Stimulated activated CD4-positive, alpha-beta T cell treated with anti-CD3 and anti-CD28 coated beads, TNF-alpha, amount 100 ng/mL, for 48 hours (primary cell): ENCODE data around the gene CLRN1.

Experiments
- DNase-seq, 3 donors: peaks; one replicate each; pipeline ENCODE4 v3.0.0-alpha.2; 2020; ENCODE audit warnings: low read depth in 3 of 3

CLRN1 gene

DNA sequence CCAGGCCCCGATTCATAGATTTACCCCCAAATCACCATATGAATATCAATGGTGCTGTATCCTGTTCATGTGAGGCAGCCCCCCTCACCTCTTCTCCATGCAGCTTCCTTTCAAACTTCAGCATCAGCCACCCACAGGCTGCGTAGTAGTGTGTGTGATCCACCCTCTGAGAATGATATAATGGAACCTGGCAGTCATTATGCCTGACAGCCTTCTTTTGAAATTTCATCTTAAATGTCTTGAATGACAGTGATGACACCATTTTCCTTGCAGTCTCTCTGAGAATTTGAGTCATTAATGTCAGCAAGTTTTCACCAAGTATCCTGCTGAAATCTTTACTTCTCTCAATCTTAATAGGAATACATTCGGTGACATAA is 3.5 kb upstream of the CLRN1 start:
- peak in 1 of 3 donors; percentile 8 for DNase-seq

DNA sequence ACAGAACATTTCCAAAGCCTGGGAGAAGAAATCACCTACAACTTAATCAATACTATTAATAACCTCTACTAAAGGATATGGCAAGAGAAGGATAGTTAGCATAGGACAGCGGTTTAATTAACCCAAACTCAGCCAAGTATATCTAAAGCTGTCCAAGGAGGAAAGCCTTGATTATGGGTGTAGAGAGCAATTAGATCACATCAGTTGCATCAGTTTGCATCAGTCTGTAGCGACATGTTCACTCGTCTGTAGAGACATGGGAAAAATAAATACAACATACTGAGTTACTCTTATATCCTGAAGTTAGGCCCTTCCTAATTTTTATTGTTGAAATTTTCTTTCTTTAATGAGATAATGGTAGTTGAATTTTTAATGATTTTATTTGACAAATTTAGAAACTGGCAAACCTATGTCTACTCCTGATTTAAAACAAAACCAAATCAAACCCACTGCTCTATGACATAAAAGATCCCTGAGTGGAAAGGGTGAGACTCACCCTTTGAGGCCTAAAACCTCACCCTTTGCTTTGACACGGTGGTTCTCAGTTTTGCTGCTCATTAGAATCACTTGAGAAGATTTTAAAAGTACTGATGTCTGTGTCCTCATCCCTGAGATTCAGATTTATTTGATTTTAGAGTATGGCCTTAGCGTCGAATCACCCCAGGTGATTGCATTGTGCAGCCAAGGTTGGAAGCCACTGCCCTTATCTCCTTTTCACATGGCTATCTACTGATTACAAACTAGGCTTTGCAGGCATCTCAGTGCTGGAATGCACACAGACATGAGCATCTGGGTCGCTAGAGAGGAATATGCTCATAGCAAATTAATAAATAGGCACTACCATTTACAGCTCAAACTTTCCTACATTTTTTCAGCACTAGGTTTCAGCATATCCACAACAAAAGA is 2.8 kb upstream of the CLRN1 start:
- no peak for DNase-seq

GRCh38 chr3:150970665-150971324 is 1.7 kb downstream of the CLRN1 start:
- no peak for DNase-seq

DNA sequence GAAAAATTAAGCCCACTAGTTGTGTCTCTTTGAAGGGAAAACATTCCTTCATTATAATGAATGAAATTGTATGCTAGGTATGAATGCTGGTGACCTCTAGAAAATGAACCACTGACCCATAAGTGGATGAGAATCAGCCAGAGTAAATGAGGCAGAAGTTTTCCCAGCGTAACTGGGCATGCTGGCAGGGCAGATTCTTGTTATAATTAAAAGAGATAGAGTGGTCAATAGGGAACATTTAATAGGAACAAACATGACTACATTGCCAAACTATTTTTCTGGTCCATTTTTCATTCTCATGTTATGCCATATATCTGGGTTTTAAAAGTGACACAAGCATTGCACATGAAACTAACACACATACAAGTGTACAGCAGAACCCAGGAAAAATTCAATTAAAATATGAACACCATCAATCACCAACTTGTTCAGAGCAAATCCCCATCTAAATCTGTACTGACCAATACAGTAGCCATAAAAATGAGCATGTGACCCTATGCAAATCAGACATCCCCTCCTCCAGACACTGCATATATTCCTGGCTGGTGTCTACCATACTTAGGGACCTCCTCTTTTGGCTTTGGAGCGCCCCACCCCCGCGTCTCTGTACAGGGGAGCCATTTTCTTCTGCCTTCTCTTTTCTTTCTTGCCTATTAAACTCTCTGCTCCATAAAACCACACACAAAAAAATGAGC is 4.0 kb downstream of the CLRN1 start:
- DNase-seq = no peak

DNA sequence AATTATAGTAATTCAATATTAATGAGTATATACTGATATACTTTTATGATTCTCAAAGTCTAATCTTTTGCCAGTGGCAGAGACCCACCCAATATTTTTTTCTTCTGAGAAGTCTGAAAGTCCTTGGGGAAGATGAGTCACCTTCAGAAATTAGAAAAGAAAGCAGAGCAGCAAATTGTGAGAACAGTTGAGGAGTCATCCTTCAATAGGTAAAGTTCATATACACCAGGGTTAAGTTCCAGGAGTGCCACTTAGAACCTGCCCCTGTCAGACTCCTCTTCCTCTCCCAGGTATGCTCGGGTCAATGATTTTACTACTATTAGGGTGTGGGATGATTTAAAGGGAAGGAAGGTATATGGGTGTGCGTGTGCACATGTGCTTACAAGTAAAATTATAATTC is 7.1 kb downstream of the CLRN1 start:
- no peak for DNase-seq

DNA sequence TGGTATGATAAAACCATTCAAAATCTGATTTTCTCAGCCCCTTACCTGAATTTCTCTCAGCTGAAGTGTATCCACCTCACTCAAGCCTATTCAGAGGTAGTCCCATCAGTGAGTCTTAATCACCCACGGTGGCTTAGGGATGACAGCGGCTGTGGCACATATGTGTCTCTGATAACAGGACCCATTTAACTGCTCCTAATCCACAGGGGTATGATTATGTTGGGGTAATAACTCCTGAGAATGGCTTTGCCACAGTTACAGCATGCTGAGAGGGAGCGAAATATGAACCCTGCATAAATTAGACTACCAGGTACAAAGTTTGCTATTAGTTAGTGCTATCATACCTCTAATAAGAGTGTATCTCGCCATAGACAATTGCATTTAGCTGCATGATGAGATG is 10.6 kb downstream of the CLRN1 start:
- no peak for DNase-seq

- DNase-seq = no peak
Observed at GRCh38 chr3:150960708-150961684, 11.5 kb downstream of the CLRN1 start.

- DNase-seq = no peak
Observed at GRCh38 chr3:150958683-150959082, 13.8 kb downstream of the CLRN1 start.

DNA sequence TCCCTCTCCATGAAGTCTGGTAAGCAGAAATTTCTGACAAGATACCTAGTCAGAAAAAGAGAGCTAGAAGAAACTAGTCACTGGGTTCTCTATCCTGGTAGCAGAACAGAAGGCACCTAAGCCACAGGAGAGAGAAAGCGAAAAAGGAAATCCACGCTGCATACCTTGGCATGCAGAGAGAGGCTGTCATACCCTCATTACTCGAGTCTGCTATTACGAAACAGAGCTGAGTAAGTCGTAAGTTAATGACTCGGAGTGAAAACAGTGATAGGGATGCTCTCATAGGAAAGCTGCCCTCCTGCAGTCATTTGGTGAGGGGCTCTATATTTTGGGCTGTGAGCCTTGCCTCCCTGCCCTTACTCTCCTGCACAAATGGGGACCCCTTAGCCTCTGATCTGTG is 16.2 kb downstream of the CLRN1 start:
- DNase-seq = no peak

DNA sequence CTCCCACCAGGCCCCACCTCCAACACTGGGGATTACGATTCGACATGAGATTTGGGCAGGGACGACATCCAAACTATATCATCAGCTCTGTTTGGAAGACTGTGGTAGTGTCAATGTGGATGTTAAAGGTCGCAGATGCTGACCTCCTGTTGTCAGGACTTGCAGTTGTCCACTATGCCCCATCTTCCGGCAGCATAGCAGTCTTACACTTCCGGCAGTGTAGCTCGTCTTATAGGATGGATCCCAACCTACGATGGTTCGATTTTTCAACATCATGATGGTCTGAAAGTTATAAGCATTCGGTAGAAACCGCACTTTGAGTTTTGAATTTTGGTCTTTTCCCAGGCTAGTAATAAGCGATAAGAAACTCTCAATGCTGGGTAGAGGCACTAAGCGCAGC is 20.6 kb downstream of the CLRN1 start:
- DNase-seq = no peak

GRCh38 chr3:150945226-150946032 is 27.1 kb downstream of the CLRN1 start:
- no peak for DNase-seq

DNA sequence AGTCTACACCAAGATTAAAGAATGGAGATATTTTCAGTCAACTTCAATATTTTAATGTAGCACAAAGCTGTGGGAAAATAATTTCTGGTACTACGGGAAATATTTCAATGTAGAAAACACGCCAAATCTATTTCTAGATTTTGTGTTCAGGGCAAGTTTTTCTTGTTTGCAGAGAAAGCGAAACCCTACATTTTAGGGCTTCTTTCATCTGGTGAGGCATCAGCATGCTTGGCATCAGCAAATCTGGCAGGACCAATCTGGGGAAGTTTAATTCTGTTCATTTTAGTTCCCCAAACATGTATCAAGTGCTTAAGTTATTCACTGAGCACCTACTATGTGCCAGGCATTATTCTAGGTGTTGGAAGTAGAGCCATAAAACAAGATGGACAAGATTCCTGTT is 30.3 kb downstream of the CLRN1 start:
- no peak for DNase-seq

GRCh38 chr3:150936693-150937092 is 35.8 kb downstream of the CLRN1 start:
- DNase-seq = no peak

- DNase-seq = no peak
Observed at GRCh38 chr3:150933473-150933995, 39.0 kb downstream of the CLRN1 start.

- DNase-seq = no peak
Observed at GRCh38 chr3:150931745-150932144, 40.8 kb downstream of the CLRN1 start.

DNA sequence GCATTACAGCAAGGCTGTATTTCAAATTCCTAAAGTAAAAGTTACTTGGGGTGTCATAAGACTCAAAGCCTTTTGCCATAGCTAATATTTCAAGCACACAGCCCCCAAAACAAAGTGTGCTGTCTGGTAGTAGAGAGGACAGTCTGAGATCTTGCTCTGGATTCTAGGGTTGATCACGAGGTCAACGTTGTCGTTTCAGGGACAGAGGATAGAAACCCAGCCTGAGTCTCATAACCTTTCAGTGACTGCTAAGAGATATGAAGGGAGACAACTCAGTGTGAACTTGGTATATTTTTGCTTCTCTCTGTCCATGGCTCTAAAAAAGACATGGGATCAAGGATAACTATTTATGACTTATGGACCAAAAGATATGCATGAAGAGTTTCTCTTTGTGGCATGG is 41.7 kb downstream of the CLRN1 start:
- DNase-seq = no peak

GRCh38 chr3:150928234-150928633 is 44.3 kb downstream of the CLRN1 start:
- no peak for DNase-seq

DNA sequence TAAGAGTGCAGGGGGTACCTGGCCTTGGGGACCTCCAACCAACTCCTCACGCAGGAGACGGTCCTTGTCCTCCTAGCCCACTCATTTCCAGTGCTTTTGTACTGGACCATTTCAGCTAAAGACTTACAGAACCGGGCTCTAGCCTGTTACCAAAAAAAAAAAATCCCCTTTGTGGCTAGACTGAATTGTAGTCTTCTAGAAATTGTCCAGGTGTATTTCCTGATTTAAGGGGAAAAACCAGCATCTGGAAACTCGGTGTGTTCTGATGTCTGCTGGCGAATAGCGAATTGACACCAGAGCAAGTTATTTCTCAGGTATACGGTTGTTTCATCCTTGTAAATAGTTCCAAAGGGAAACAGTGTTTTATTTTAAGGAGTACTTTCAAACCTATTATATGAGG is 46.2 kb downstream of the CLRN1 start:
- DNase-seq = no peak

DNA sequence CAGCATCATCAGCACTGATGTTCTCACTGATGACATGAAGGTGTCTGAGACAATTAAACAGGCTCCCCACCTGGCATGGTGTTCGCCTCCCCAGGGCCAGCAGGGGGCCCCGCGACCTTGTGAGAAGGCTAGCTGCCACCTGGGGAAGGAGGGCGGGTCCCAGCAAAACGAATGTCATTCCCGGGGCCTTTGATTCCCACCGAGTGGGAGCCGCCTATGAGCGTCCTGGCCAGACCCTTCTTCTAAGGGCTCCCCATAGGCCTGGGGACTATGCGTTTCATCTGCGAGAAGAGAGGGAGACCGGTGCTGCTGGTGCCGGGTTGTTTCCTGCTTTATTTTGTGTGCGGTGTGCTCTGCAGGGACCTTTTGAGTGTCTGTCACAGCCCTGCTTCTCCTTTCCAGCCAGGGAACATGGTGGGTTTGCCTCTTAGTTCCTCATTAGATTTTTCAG is 46.8 kb downstream of the CLRN1 start:
- DNase-seq = peak; percentile 26 to 57 (median 33)

DNA sequence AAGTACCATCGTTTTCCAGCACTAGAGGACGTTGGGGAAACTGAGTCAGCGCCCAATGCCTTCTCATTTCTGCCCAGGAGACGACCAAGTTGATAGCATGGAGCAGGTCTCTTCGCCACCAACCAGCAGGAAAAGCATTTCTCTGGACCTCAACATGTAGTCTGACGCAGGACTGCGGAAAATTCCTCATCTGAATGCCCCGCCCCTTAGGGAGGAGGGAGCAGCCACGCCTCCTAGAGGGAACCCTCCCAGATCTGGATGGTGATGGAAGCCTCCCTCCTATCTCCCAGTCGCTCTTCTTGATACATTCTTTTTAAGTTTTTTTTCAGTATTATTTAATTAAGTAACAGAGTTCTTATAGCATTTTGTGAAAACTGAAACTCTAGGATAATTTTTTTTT is 49.9 kb downstream of the CLRN1 start:
- DNase-seq = no peak
